SK-N-SH treated with all-trans-retinoic acid at 6 μM for 48 hours (cell line): ENCODE data around the gene MPG.

Experiments used
- ATAC-seq: fragments of 200-7000 bp; cut with Tn5 transposase; 3 replicates; pipeline ENCODE4 v1.9.1; 2020; ENCODE audit warnings: mild to moderate bottlenecking, moderate library complexity
- BACH2 ChIP-seq: fragments of 250-450 bp; sonication (Bioruptor Pico); IDR thresholded peaks from 2 replicates; pipeline ENCODE4 v1.9.0; 2021; ENCODE audit warnings: mild to moderate bottlenecking, borderline replicate concordance
- CREB5 ChIP-seq: fragments of 250-450 bp; sonication (Bioruptor Pico); IDR thresholded peaks from 2 replicates; pipeline ENCODE4 v1.5.1; 2020; ENCODE audit warnings: low read depth, mild to moderate bottlenecking, moderate library complexity
- CSDC2 ChIP-seq: fragments of 250-450 bp; sonication (Bioruptor Pico); IDR thresholded peaks from 2 replicates; pipeline ENCODE4 v1.5.0; 2020; ENCODE audit warnings: mild to moderate bottlenecking, moderate library complexity
- ESRRG ChIP-seq: fragments of 250-450 bp; sonication (Bioruptor Pico); IDR thresholded peaks from 2 replicates; pipeline ENCODE4 v1.6.1; 2021; ENCODE audit warnings: mild to moderate bottlenecking
- GLIS3 ChIP-seq: fragments of 250-450 bp; sonication (Bioruptor Pico); IDR thresholded peaks from 2 replicates; pipeline ENCODE4 v1.5.0; 2020; ENCODE audit warnings: mild to moderate bottlenecking, moderate library complexity
- ISL1 ChIP-seq: fragments of 250-450 bp; sonication (Bioruptor Pico); IDR thresholded peaks from 2 replicates; pipeline ENCODE4 v2.1.2; 2022; ENCODE audit warnings: mild to moderate bottlenecking, moderate library complexity
- OSR1 ChIP-seq: fragments of 250-450 bp; sonication (Bioruptor Pico); IDR thresholded peaks from 2 replicates; pipeline ENCODE4 v1.8.0; 2022; ENCODE audit warnings: moderate library complexity, mild to moderate bottlenecking, inconsistent platforms
- PATZ1 ChIP-seq: fragments of 250-450 bp; sonication (Bioruptor Pico); IDR thresholded peaks from 2 replicates; pipeline ENCODE4 v1.8.0; 2020; ENCODE audit warnings: mild to moderate bottlenecking, moderate library complexity, borderline replicate concordance
- POU6F1 ChIP-seq: fragments of 250-450 bp; sonication (Bioruptor Pico); IDR thresholded peaks from 2 replicates; pipeline ENCODE4 v1.8.0; 2021; ENCODE audit warnings: low read depth, mild to moderate bottlenecking, moderate library complexity, borderline replicate concordance
- PPARA ChIP-seq: fragments of 250-450 bp; sonication (Bioruptor Pico); IDR thresholded peaks from 2 replicates; pipeline ENCODE4 v1.5.0; 2020; ENCODE audit warnings: mild to moderate bottlenecking, borderline replicate concordance
- RARB ChIP-seq: fragments of 250-450 bp; sonication (Bioruptor Pico); IDR thresholded peaks from 2 replicates; pipeline ENCODE4 v1.8.0; 2021; ENCODE audit warnings: mild to moderate bottlenecking, moderate library complexity
- TCF4 ChIP-seq: fragments of 250-450 bp; sonication (Bioruptor Pico); IDR thresholded peaks from 2 replicates; pipeline ENCODE4 v1.8.0; 2021; ENCODE audit warnings: mild to moderate bottlenecking, moderate library complexity, borderline replicate concordance
- TOX ChIP-seq: fragments of 250-450 bp; sonication (Bioruptor Pico); IDR thresholded peaks from 2 replicates; pipeline ENCODE4 v1.8.0; 2021; ENCODE audit warnings: mild to moderate bottlenecking, moderate library complexity, borderline replicate concordance
- TSHZ2 ChIP-seq: fragments of 250-450 bp; sonication (Bioruptor Pico); IDR thresholded peaks from 2 replicates; pipeline ENCODE4 v1.5.0; 2020; ENCODE audit warnings: mild to moderate bottlenecking, moderate library complexity
- ZC3H10 ChIP-seq: fragments of 250-450 bp; sonication (Bioruptor Pico); IDR thresholded peaks from 2 replicates; pipeline ENCODE4 v1.5.1; 2021; ENCODE audit warnings: mild to moderate bottlenecking, moderate library complexity
- ZFP3 ChIP-seq: fragments of 250-450 bp; sonication (Bioruptor Pico); IDR thresholded peaks from 2 replicates; pipeline ENCODE4 v1.5.0; 2020; ENCODE audit warnings: mild to moderate bottlenecking, moderate library complexity
- ZFP30 ChIP-seq: fragments of 450-650 bp; formaldehyde crosslinking; IDR thresholded peaks from 2 replicates; pipeline ENCODE4 v1.5.0; 2022; ENCODE audit warnings: mild to moderate bottlenecking, moderate library complexity
- ZNF565 ChIP-seq: fragments of 450-650 bp; formaldehyde crosslinking; conservative IDR thresholded peaks from 2 replicates; pipeline ENCODE4 v1.5.0; 2020; ENCODE audit warnings: low read depth, mild to moderate bottlenecking, moderate library complexity
- ZNF70 ChIP-seq: fragments of 450-650 bp; formaldehyde crosslinking; IDR thresholded peaks from 2 replicates; pipeline ENCODE4 v1.5.0; 2020; ENCODE audit warnings: mild to moderate bottlenecking, moderate library complexity
- ZNF8 ChIP-seq: fragments of 450-650 bp; formaldehyde crosslinking; IDR thresholded peaks from 2 replicates; pipeline ENCODE4 v1.5.0; 2020; ENCODE audit warnings: mild to moderate bottlenecking, moderate library complexity

The MPG gene

GRCh38 chr16:74051-74746 lies 3.8 kb upstream of the MPG start:
- TF ChIP-seq BACH2 = no peak
- no peak for TF ChIP-seq TSHZ2 (CRISPR knock-in tag)
- no peak for TF ChIP-seq ISL1 (CRISPR knock-in tag)
- TF ChIP-seq PATZ1 (CRISPR knock-in tag) = no peak
- TF ChIP-seq ZC3H10 (CRISPR knock-in tag) = no peak
- no peak for TF ChIP-seq TCF4 (CRISPR knock-in tag)
- no peak for TF ChIP-seq ESRRG
- no peak for TF ChIP-seq ZNF70 (CRISPR knock-in tag)
- TF ChIP-seq CREB5 (CRISPR knock-in tag) = no peak
- TF ChIP-seq PPARA = no peak
- ATAC-seq = no peak

- no peak for ATAC-seq
- TF ChIP-seq CSDC2 (CRISPR knock-in tag) (no peak), ZNF565 (CRISPR knock-in tag) (no peak), OSR1 (CRISPR knock-in tag) (no peak), BACH2 (no peak), ESRRG (no peak), TSHZ2 (CRISPR knock-in tag) (no peak), ZFP3 (no peak), RARB (CRISPR knock-in tag) (no peak), ZNF70 (CRISPR knock-in tag) (no peak), ZFP30 (CRISPR knock-in tag) (no peak), TOX (CRISPR knock-in tag) (no peak), PPARA (no peak), TCF4 (CRISPR knock-in tag) (no peak), ZNF8 (CRISPR knock-in tag) (no peak), POU6F1 (CRISPR knock-in tag) (no peak), ZC3H10 (CRISPR knock-in tag) (no peak), GLIS3 (CRISPR knock-in tag) (no peak)
Observed at GRCh38 chr16:74747-75334, 3.2 kb upstream of the MPG start.
